NB4 (cell line): ENCODE measurements around the gene INPP5E.

Source experiments
- DNase-seq: peaks from one replicate; pipeline ENCODE4 v3.0.0; 2010; ENCODE audit warnings: low read depth
- H3K4me3 ChIP-seq: one replicate; pipeline ENCODE4 v1.5.1; 2011; ENCODE audit warnings: mild to moderate bottlenecking, low read depth, low read length, moderate library complexity
- CTCF ChIP-seq: IDR thresholded peaks from one replicate; pipeline ENCODE4 v1.5.1; 2012; ENCODE audit warnings: low read depth, low read length
- MYC ChIP-seq: IDR thresholded peaks from 2 replicates; pipeline ENCODE4 v1.6.1; 2011; ENCODE audit warnings: low read depth, low read length
- POLR2A ChIP-seq: IDR thresholded peaks from 2 replicates; pipeline ENCODE4 v1.6.1; 2011; ENCODE audit warnings: mild to moderate bottlenecking; ENCODE audit not compliant: insufficient read length; ENCODE audit errors: extremely low read depth
- TF ChIP-seq, protein P1 (sequence below): IDR thresholded peaks from 2 replicates; pipeline ENCODE4 v1.6.1; 2011; ENCODE audit warnings: low read depth, low read length

Gene INPP5E

GRCh38 chr9:136385015-136385414, 54.6 kb downstream of the INPP5E start:
- no peak overlapping the region for H3K4me3 ChIP-seq
- TF ChIP-seq MYC, result no peak
- no peak for TF ChIP-seq POLR2A
- TF ChIP-seq, protein P1, sequence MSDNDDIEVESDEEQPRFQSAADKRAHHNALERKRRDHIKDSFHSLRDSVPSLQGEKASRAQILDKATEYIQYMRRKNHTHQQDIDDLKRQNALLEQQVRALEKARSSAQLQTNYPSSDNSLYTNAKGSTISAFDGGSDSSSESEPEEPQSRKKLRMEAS, result no peak
- no peak for TF ChIP-seq CTCF
- peak; percentile 37 for DNase-seq

GRCh38 chr9:136383436-136383835, 56.2 kb downstream of the INPP5E start:
- H3K4me3 ChIP-seq, result no peak overlapping the region
- no peak for DNase-seq
- TF ChIP-seq MYC, result no peak
- no peak for TF ChIP-seq POLR2A
- TF ChIP-seq CTCF, result no peak
- TF ChIP-seq, protein P1, result no peak

- H3K4me3 ChIP-seq, result no peak overlapping the region
- DNase-seq, result no peak
- TF ChIP-seq POLR2A, result no peak
- TF ChIP-seq, protein P1, result no peak
- no peak for TF ChIP-seq CTCF
- TF ChIP-seq MYC, result no peak
Measured at GRCh38 chr9:136381966-136382513, 57.6 kb downstream of the INPP5E start.

GRCh38 chr9:136381311-136381710, 58.3 kb downstream of the INPP5E start:
- H3K4me3 ChIP-seq, result no peak overlapping the region
- DNase-seq, result no peak
- TF ChIP-seq POLR2A (no peak), MYC (no peak), CTCF (no peak)
- TF ChIP-seq, protein P1, result no peak

GRCh38 chr9:136380381-136380780, 59.3 kb downstream of the INPP5E start:
- TF ChIP-seq, protein P1, result no peak
- DNase-seq, result no peak
- no peak overlapping the region for H3K4me3 ChIP-seq

DNA sequence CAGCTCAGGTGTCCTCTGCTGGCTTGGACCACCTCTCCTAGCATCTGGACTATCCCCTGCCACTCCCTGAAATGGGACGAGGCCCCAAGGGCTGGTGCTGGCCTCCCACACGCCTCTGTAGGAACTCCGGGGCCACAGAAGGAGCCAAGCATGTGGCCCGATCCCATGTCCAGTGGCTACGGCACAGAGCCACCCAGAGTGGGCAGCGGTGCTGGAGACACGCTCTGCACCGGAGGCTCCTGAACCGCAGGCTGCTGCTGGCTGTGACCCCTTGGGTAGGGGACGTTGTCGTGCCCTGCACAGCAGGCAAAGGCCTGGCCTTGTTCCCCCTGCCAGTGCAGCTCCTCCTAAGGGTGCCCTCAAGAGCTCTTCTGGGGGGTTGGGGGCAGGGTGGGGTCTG, 59.8 kb downstream of the INPP5E start:
- no peak for DNase-seq
- H3K4me3 ChIP-seq, result no peak overlapping the region
- TF ChIP-seq, protein P1, result no peak
- TF ChIP-seq CTCF (no peak), POLR2A (no peak), MYC (no peak)
